Measurements from ENCODE around the gene EFCAB6. TPM values are rescaled to one million over a fixed set of nuclear protein-coding genes. Genes with fewer than 3 reads are reported as not detected.

Gene EFCAB6
- total RNA-seq, 1 experiment from 2014 or later, result 0.40 TPM

GRCh38 chr22:43753688-43754087 is 58.4 kb downstream of the EFCAB6 start:
- no TSS peak for BruUV-seq (replicated peaks)
- no peak for TF ChIP-seq CTCF (IDR thresholded peaks at IDR 0.05; ENCODE audit: unreplicated experiment)
- CTCF ChIA-PET, result no interaction called here
- Mint-ChIP-seq H3K4me1 (ENCODE audit: insufficient read depth, unreplicated experiment) (no peaks in the 10 kb centered on the region), H3K27ac (ENCODE audit: low read depth, unreplicated experiment) (no peak overlapping the region), H3K9me3 (ENCODE audit: unreplicated experiment) (peaks cover 8% of the 10 kb centered on the region), H3K27me3 (ENCODE audit: insufficient read depth, unreplicated experiment) (peaks cover 68% of the 10 kb centered on the region), H3K36me3 (ENCODE audit: insufficient read depth, unreplicated experiment) (no peaks in the 10 kb centered on the region), H3K4me3 (ENCODE audit: unreplicated experiment) (no peak overlapping the region)
- DNase-seq (ENCODE audit: unreplicated experiment), result no peak
- intact Hi-C loops (cut with micrococcal nuclease), result no loop called here
- POLR2A ChIA-PET, result no interaction called here

- ChIA-PET POLR2A (interaction anchor here (0.6 kb wide), 1 partner anchor 980 kb away, joined by 3 read pairs; no protein-coding TSS in a partner anchor), CTCF (no interaction called here)
- no peaks in the 10 kb centered on the region for H3K9me3 Mint-ChIP-seq (ENCODE audit: unreplicated experiment)
Observed at GRCh38 chr22:43750751-43751150, 61.4 kb downstream of the EFCAB6 start.

DNA sequence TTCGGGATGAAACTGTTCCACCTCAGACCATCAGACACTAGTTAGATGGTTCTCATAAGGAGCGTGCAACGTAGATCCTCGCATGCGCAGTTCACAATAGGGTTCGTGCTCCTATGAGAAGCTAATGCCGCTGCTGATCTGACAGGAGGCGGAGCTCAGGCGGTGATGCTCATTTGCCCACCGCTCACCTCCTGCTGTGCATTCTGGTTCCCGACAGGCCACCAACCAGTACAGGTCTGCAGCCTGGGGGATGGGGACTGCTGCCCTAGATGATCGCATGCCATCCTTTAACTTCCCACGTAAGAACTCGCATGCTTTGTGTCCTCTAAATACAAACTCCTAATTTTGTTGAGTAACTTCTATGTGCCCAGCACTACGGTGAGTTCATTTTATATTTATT is 62.6 kb downstream of the EFCAB6 start:
- H3K27me3 Mint-ChIP-seq (ENCODE audit: insufficient read depth, unreplicated experiment), result peaks cover 55% of the 10 kb centered on the region

More at GRCh38 chr22:43750751-43751150, 61.4 kb downstream of the EFCAB6 start:
- Mint-ChIP-seq H3K27ac (ENCODE audit: low read depth, unreplicated experiment) (no peak overlapping the region), H3K36me3 (ENCODE audit: insufficient read depth, unreplicated experiment) (no peaks in the 10 kb centered on the region), H3K4me3 (ENCODE audit: unreplicated experiment) (no peak overlapping the region), H3K4me1 (ENCODE audit: insufficient read depth, unreplicated experiment) (peaks cover 5% of the 10 kb centered on the region), H3K27me3 (ENCODE audit: insufficient read depth, unreplicated experiment) (peaks cover 53% of the 10 kb centered on the region)
- no peak for DNase-seq (ENCODE audit: unreplicated experiment)
- intact Hi-C loops (cut with micrococcal nuclease), result no loop called here
- TF ChIP-seq CTCF (IDR thresholded peaks at IDR 0.05; ENCODE audit: unreplicated experiment), result no peak
- no TSS peak for BruUV-seq (replicated peaks)

GRCh38 chr22:43747877-43748276 is 64.2 kb downstream of the EFCAB6 start:
- H3K36me3 Mint-ChIP-seq (ENCODE audit: insufficient read depth, unreplicated experiment), result no peaks in the 10 kb centered on the region
- POLR2A ChIA-PET, result no interaction called here
- H3K27me3 Mint-ChIP-seq (ENCODE audit: insufficient read depth, unreplicated experiment), result peaks cover 57% of the 10 kb centered on the region
- H3K4me3 Mint-ChIP-seq (ENCODE audit: unreplicated experiment), result no peak overlapping the region
- peaks cover 5% of the 10 kb centered on the region for H3K4me1 Mint-ChIP-seq (ENCODE audit: insufficient read depth, unreplicated experiment)
- no TSS peak for BruUV-seq (replicated peaks)
- no peak for TF ChIP-seq CTCF (IDR thresholded peaks at IDR 0.05; ENCODE audit: unreplicated experiment)
- DNase-seq (ENCODE audit: unreplicated experiment), result no peak
- H3K9me3 Mint-ChIP-seq (ENCODE audit: unreplicated experiment), result no peaks in the 10 kb centered on the region
- no peak overlapping the region for H3K27ac Mint-ChIP-seq (ENCODE audit: low read depth, unreplicated experiment)
- CTCF ChIA-PET, result interaction anchor here (2.1 kb wide), 1 partner anchor 360 kb away, joined by 5 read pairs; no protein-coding TSS in a partner anchor
- intact Hi-C loops (cut with micrococcal nuclease), result no loop called here

More for the DNA sequence above, 62.6 kb downstream of the EFCAB6 start:
- CTCF ChIA-PET, result no interaction called here
- Mint-ChIP-seq H3K9me3 (ENCODE audit: unreplicated experiment) (no peaks in the 10 kb centered on the region), H3K27ac (ENCODE audit: low read depth, unreplicated experiment) (no peak overlapping the region), H3K4me1 (ENCODE audit: insufficient read depth, unreplicated experiment) (peaks cover 5% of the 10 kb centered on the region), H3K36me3 (ENCODE audit: insufficient read depth, unreplicated experiment) (no peaks in the 10 kb centered on the region), H3K4me3 (ENCODE audit: unreplicated experiment) (no peak overlapping the region)
- no peak for DNase-seq (ENCODE audit: unreplicated experiment)
- BruUV-seq (replicated peaks), result no TSS peak
- no peak for TF ChIP-seq CTCF (IDR thresholded peaks at IDR 0.05; ENCODE audit: unreplicated experiment)
- intact Hi-C loops (cut with micrococcal nuclease), result no loop called here
- POLR2A ChIA-PET, result no interaction called here

Measured in MCF 10A (cell line).